ENCODE results near the gene TOP1. TPM values are rescaled to one million over a fixed set of nuclear protein-coding genes. Genes with fewer than 3 reads are reported as not detected.
A peak's percentile ranks its signal among the peaks of the same experiment; 100 is the strongest.

TOP1 gene
- total RNA-seq, 2 donors from 2014 or later: 25.2 to 27.3 TPM

- intact Hi-C loops (cut with DNase I): loop anchor here (5.0 to 10.0 kb wide), 3 partner anchors 62 to 245 kb away; partner anchors contain the start of gene LPIN3 (in 1 of the 2)
- peak; percentile 81 for DNase-seq (ENCODE audit: low spot score)
These were observed 141.2 kb downstream of the TOP1 start for GRCh38 chr20:41169791-41170351.

- peak; percentile 20 for DNase-seq (ENCODE audit: low spot score)
- intact Hi-C loops (cut with DNase I): loop anchor here (5.0 to 10.0 kb wide), 2 partner anchors 62 to 244 kb away; no protein-coding TSS in a partner anchor
These were observed 141.9 kb downstream of the TOP1 start for GRCh38 chr20:41170386-41171105.

GRCh38 chr20:41171736-41172295 is 143.2 kb downstream of the TOP1 start:
- intact Hi-C loops (cut with DNase I): loop anchor here (5.0 to 10.0 kb wide), 2 partner anchors 60 to 243 kb away; no protein-coding TSS in a partner anchor
- peak; percentile 43 for DNase-seq (ENCODE audit: low spot score)

DNA sequence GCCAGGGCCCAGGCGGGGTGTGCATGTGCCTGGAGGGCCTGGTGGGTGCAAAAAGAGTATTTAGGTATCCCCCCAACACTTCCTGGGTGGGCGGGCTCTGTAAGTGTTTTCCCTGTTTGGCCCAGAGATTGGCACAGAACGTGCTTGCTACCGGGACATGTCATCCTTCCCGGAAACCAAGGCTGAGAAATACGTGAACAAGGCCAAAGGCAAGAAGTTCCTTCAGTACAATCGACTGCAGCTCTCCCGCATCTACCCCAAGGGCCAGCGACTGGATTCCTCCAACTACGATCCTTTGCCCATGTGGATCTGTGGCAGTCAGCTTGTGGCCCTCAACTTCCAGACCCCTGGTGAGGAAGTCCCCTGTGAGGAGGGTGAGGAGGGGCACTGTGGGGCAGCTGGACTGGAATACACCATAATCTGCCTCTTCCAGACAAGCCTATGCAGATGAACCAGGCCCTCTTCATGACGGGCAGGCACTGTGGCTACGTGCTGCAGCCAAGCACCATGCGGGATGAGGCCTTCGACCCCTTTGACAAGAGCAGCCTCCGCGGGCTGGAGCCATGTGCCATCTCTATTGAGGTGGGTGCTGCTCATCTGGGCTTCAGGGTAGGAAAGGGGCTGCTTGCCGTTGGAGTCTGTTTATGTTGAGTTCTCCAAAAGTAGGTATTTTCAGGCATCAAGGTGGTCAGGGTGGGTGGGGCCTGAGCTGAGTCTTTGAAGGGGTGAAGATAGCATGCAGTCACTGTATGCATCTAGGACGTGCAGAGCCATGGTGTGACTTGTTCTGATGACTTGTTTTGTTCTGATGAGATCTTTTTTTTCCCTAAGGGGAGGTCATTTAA is 143.9 kb downstream of the TOP1 start:
- intact Hi-C loops (cut with DNase I): loop anchor here (1.0 to 10.0 kb wide), 3 partner anchors 60 to 242 kb away; partner anchors contain the start of gene LPIN3 (in 1 of the 2)
- peak; percentile 80 for DNase-seq (ENCODE audit: low spot score)

- intact Hi-C loops (cut with DNase I): loop anchor here (1.0 to 10.0 kb wide), 3 partner anchors 59 to 242 kb away; partner anchors contain the start of gene LPIN3 (in 1 of the 2)
- peak; percentile 95 for DNase-seq (ENCODE audit: low spot score)
These were observed 144.6 kb downstream of the TOP1 start for GRCh38 chr20:41173161-41173721.

DNA sequence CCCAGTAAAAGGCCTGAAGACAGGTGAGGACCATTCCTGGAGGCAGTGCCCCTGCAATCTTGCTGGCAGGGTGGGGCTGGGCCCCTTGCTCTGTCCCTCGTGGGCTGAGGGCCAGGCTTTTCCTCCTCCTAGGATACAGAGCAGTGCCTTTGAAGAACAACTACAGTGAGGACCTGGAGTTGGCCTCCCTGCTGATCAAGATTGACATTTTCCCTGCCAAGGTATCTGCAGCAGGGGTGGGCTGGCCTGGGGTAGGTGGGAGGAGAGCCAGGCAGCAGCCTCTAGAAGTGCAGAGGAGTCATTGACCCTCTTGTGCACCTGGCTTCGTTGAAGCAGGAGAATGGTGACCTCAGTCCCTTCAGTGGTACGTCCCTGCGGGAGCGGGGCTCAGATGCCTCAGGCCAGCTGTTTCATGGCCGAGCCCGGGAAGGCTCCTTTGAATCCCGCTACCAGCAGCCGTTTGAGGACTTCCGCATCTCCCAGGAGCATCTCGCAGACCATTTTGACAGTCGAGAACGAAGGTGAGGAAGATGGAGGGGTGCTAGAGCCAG is 145.2 kb downstream of the TOP1 start:
- intact Hi-C loops (cut with DNase I): loop anchor here (1.0 to 10.0 kb wide), 3 partner anchors 58 to 241 kb away; partner anchors contain the start of gene LPIN3 (in 1 of the 2)
- peak; percentile 69 for DNase-seq (ENCODE audit: low spot score)

Small RNA genes lying within 50 kb of the gene (microRNA-seq; reads per million reads assigned to microRNA genes)
- gene MIR6871 (ENCODE audit: borderline microRNAs expressed in 2 of 2): 0 to 0.32 reads per million in 2 donors

Other genes starting within 250 kb of the TOP1 start
- 10 to 100 TPM; 81.0 to 83.0 TPM for gene PLCG1, start 108.7 kb downstream of the TOP1 start, total RNA-seq

Measured in posterior vena cava (tissue), 2 donors.